Left kidney (tissue), 2 donors: ENCODE results near the gene COL18A1. TPM values are rescaled to one million over a fixed set of nuclear protein-coding genes. Genes with fewer than 3 reads are reported as not detected.
"Not testable (repeated sequence)": the region's sequence is repeated elsewhere in the genome, so short reads cannot be mapped to it uniquely, and the experiment has no call there.

ENCODE experiments used
- DNase-seq: peaks from one replicate; pipeline ENCODE4 v3.0.0-alpha.2; 2013
- polyA plus RNA-seq: library from polyadenylated mRNA; unstranded; fragments of 120-200 nt; gene quantifications from one replicate; pipeline ENCODE4 v1.2.1, GENCODE V29; 2013; ENCODE audit not compliant: insufficient read length

The COL18A1 gene
- polyA plus RNA-seq, 1 donor = 104 TPM

DNA sequence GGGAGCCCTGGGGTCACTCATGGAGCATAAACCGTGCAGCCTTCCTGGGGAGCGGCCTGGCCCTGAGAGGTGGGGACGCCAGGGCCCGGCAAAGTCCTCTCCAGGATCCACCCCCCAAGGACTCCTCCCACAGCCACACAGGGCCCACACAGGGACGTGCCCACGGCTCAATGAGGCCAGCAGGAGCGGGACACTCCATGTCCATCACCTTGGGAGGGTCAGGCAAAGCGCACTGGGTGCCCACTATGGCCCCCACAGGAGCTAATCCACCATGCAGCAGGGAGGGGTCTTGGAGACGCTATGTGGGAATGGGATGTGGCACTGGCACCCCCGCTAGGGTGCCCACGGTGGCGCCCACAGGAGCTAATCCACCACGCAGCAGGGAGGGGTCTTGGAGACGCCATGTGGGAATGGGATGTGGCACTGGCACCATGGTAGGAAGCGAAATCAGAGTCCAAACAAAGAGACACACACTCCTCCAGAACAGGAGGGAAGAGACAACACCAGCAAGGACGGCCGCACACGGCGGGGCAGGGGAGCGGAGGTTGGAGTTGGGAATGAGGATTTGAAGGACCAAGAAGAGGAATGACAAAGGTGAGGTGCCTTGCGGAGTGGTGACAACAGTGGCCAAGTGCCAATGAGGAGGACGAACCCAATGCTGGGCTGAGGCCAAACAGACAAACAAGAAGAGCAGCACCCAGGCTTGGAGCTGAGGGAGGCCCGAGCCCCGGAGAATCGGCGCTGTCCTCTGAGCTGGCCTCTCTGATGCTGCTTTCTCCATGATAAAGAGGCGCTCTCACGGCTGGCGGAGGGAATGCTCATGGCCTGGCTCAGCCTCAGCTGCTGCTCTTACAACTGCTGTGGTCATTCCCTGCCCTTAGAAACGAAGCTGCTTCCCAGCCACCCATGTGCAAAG lies 155.4 kb downstream of the COL18A1 start:
- no peak for DNase-seq

DNA sequence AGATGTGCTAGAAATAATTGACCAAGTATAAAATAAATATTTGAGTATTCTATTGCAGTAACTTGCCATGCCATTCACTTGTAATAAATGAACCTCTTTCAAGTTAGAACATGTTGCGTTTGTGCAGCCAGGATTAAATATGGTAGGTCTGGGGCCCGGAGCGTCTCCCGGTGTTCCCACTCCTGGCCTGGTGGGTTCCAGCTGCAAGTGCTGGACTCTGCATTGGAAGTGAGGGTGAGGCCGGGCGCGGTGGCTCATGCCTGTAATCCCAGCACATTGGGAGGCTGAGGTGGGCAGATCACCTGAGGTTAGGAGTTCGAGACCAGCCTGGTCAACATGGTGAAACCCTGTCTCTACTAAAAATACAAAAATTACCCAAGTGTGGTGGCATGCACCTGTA lies 156.3 kb downstream of the COL18A1 start:
- not testable (repeated sequence) for DNase-seq

DNA sequence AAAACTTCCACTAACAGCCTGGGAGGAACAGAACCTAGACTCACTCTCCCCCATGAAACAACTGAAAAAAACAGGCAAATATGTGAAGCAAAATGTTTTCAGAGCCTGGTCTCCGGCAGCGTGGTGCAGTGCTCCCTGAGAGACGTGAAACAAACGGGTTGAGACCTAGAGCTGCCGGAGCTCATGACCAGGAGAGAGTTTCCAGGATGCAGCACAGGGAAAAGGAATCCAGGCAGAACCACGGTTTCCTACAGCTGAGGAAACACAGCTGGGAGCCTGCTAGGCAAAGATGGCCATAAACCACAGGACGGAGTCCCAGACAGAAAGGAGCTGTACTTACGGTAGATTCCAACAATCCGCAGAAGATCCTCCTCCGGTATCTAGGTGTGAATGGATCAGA lies 157.4 kb downstream of the COL18A1 start:
- no peak for DNase-seq

GRCh38 chr21:45562965-45563364 lies 158.0 kb downstream of the COL18A1 start:
- no peak for DNase-seq

Other genes with a start within 250 kb of the COL18A1 start
- gene POFUT2, start 117.3 kb upstream of the COL18A1 start, polyA plus RNA-seq = 39.3 TPM
- gene SLC19A1, start 137.3 kb downstream of the COL18A1 start, polyA plus RNA-seq = 67.0 TPM
- gene PCBP3, start 238.6 kb downstream of the COL18A1 start, polyA plus RNA-seq = 2.0 TPM